Tongue (tissue), 3 donors: ENCODE results near the gene GPATCH8. TPM values are rescaled to one million over a fixed set of nuclear protein-coding genes. Genes with fewer than 3 reads are reported as not detected.

ENCODE experiments used
- DNase-seq: peaks from one replicate; pipeline ENCODE4 v3.0.0-alpha.2; 2015
- small RNA-seq: library from RNA; depleted of rRNA; stranded (forward); fragments of <200 nt; gene quantifications from one replicate; pipeline ENCODE3, GENCODE V24; 2014; ENCODE audit warnings: low replicate concordance
- total RNA-seq: library from RNA; depleted of rRNA; stranded (reverse); fragments of >200 nt; gene quantifications from one replicate; pipeline ENCODE4 v1.2.3, GENCODE V29; 2014

Gene GPATCH8
- total RNA-seq, 1 donor from 2014 or later, result 47.1 TPM

- DNase-seq, result peak; percentile 80
Observed at GRCh38 chr17:44354582-44355561, 148.3 kb downstream of the GPATCH8 start.

- peak; percentile 46 for DNase-seq
Observed at GRCh38 chr17:44353672-44354331, 149.4 kb downstream of the GPATCH8 start.

- peak; percentile 34 for DNase-seq
Observed at GRCh38 chr17:44352828-44353671, 150.2 kb downstream of the GPATCH8 start.

GRCh38 chr17:44351961-44352827 is 151.0 kb downstream of the GPATCH8 start:
- peak; percentile 10 for DNase-seq

- DNase-seq, result no peak
Observed at GRCh38 chr17:44351464-44351863, 151.7 kb downstream of the GPATCH8 start.

- peak; percentile 79 for DNase-seq
Observed at GRCh38 chr17:44350733-44351226, 152.4 kb downstream of the GPATCH8 start.

- no peak for DNase-seq
Observed at GRCh38 chr17:44349553-44350070, 153.6 kb downstream of the GPATCH8 start.

- DNase-seq, result no peak
Observed at GRCh38 chr17:44348988-44349364, 154.2 kb downstream of the GPATCH8 start.

GRCh38 chr17:44348234-44348987 is 154.8 kb downstream of the GPATCH8 start:
- DNase-seq, result no peak

Small RNAs within 50 kb of the gene (small RNA-seq; reads per million reads assigned to genes)
- gene RN7SL258P, result not detected

Other genes with a start within 250 kb of the GPATCH8 start
- gene SLC4A1, start 235.3 kb downstream of the GPATCH8 start, total RNA-seq, result 27.7 TPM
- gene RUNDC3A, start 194.8 kb downstream of the GPATCH8 start, total RNA-seq, result 5.9 TPM
- 44.7 TPM for gene SLC25A39, start 178.6 kb downstream of the GPATCH8 start, total RNA-seq
- gene GRN, start 158.1 kb downstream of the GPATCH8 start, total RNA-seq, result 137 TPM
- 9.9 TPM for gene FAM171A2, start 139.6 kb downstream of the GPATCH8 start, total RNA-seq
- 3.8 TPM for gene ITGA2B, start 113.8 kb downstream of the GPATCH8 start, total RNA-seq
- gene FZD2, start 54.1 kb upstream of the GPATCH8 start, total RNA-seq, result 11.6 TPM
- gene MEIOC, start 153.1 kb upstream of the GPATCH8 start, total RNA-seq, result not detected
- gene CCDC43, start 186.4 kb upstream of the GPATCH8 start, total RNA-seq, result 42.2 TPM
- 5.3 TPM for gene DBF4B, start 205.3 kb upstream of the GPATCH8 start, total RNA-seq